Endodermal cell (in vitro differentiated cells): ENCODE measurements around the gene HSPA1B. TPM values are rescaled to one million over a fixed set of nuclear protein-coding genes. Genes with fewer than 3 reads are reported as not detected.
"Not testable (repeated sequence)": the region's sequence is repeated elsewhere in the genome, so short reads cannot be mapped to it uniquely, and the experiment has no call there.

Source experiments
- DNase-seq: peaks from one replicate; pipeline ENCODE4 v3.0.0-alpha.2; 2017
- H3K27ac ChIP-seq: 2 replicates; pipeline ENCODE4 v1.5.1; 2013; ENCODE audit warnings: mild to moderate bottlenecking, low read depth, low read length, moderate library complexity
- H3K27me3 ChIP-seq: 2 replicates; pipeline ENCODE4 v1.6.1; 2013; ENCODE audit warnings: mild to moderate bottlenecking, low read length, moderate library complexity; ENCODE audit not compliant: insufficient read depth, control insufficient read depth, poor library complexity, severe bottlenecking
- H3K36me3 ChIP-seq: 2 replicates; pipeline ENCODE4 v1.7.0; 2013; ENCODE audit warnings: mild to moderate bottlenecking, low read length, moderate library complexity; ENCODE audit not compliant: control insufficient read depth, insufficient read depth
- H3K4me1 ChIP-seq: one replicate; pipeline ENCODE4 v1.7.0; 2013; ENCODE audit warnings: low read length; ENCODE audit not compliant: control insufficient read depth, insufficient read depth
- H3K4me3 ChIP-seq: 2 replicates; pipeline ENCODE4 v1.5.1; 2013; ENCODE audit warnings: mild to moderate bottlenecking, low read length, moderate library complexity
- H3K9ac ChIP-seq: 2 replicates; pipeline ENCODE4 v1.6.1; 2013; ENCODE audit warnings: mild to moderate bottlenecking, low read length, moderate library complexity; ENCODE audit not compliant: poor library complexity, severe bottlenecking; ENCODE audit errors: extremely low read depth
- H3K9me3 ChIP-seq: 2 replicates; pipeline ENCODE4 v1.6.1; 2013; ENCODE audit warnings: mild to moderate bottlenecking, low read length, moderate library complexity; ENCODE audit not compliant: control insufficient read depth
- H3K27ac Mint-ChIP-seq: 2 replicates; pipeline ENCODE4 v1.8.0; 2020; ENCODE audit warnings: mixed read lengths
- H3K27me3 Mint-ChIP-seq: 2 replicates; pipeline ENCODE4 v1.8.0; 2021; ENCODE audit warnings: mild to moderate bottlenecking, mixed read lengths; ENCODE audit not compliant: insufficient read depth
- H3K36me3 Mint-ChIP-seq: 2 replicates; pipeline ENCODE4 v1.8.0; 2020; ENCODE audit warnings: low read depth, mixed read lengths
- H3K4me1 Mint-ChIP-seq: 2 replicates; pipeline ENCODE4 v1.8.0; 2020; ENCODE audit warnings: mixed read lengths
- H3K4me3 Mint-ChIP-seq: 2 replicates; pipeline ENCODE4 v1.8.0; 2020; ENCODE audit warnings: mild to moderate bottlenecking, moderate library complexity, mixed read lengths
- H3K9me3 Mint-ChIP-seq: 2 replicates; pipeline ENCODE4 v1.8.0; 2020; ENCODE audit warnings: mild to moderate bottlenecking, mixed read lengths
- WGBS, 2 experiments: methylation state at CpG; one replicate each; pipeline versions ENCODE4 v1.1.5 to v1.1.7; 2013; ENCODE audit warnings: missing lambda C conversion rate in 2 of 2, mixed read lengths in 1 of 2; ENCODE audit not compliant: insufficient coverage in 1 of 2, insufficient read length in 1 of 2; 5-methylcytosine and 5-hydroxymethylcytosine counted together
- total RNA-seq, 2 donors: library from RNA; stranded (reverse); fragmentation: NEBNext Ultra II Directional in 1 of 2; extraction: Animal tissue kit (Norgen Biotek cat#: 25700) in 1 of 2; gene quantifications; 2 replicates in 1 of 2; 3 replicates in 1 of 2; pipeline ENCODE4 v1.2.1, GENCODE V29; 2021
- TF ChIP-seq, protein P1 (sequence below): fragments of 200-600 bp; sonication (generic); conservative IDR thresholded peaks from 2 replicates; pipeline ENCODE4 v1.5.0; 2021; ENCODE audit warnings: antibody characterized with exemption, mild to moderate bottlenecking

HSPA1B gene
- total RNA-seq, 2 donors from 2014 or later: 61.8 to 83.9 TPM

DNA sequence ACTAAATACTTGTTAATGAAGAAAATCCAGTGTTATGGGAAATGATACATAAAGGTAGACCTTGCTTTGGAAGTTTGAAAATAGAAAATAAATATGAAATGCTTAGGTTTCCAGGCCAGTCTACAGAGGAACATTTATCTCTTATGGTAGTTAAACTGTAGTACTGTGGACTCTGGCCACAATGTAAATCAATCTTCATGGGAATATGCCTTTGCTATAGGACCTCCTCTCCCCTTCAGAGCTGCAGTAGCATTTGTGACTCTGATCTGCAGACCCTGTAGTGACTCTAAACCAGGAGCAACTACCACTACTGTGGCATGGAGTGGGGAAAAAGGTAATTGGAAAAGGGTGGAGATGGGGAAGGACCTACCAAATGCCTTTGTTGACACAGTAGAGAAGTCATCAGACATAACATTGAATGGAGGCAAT, 7.7 kb upstream of the HSPA1B start:
- TF ChIP-seq, protein P1, sequence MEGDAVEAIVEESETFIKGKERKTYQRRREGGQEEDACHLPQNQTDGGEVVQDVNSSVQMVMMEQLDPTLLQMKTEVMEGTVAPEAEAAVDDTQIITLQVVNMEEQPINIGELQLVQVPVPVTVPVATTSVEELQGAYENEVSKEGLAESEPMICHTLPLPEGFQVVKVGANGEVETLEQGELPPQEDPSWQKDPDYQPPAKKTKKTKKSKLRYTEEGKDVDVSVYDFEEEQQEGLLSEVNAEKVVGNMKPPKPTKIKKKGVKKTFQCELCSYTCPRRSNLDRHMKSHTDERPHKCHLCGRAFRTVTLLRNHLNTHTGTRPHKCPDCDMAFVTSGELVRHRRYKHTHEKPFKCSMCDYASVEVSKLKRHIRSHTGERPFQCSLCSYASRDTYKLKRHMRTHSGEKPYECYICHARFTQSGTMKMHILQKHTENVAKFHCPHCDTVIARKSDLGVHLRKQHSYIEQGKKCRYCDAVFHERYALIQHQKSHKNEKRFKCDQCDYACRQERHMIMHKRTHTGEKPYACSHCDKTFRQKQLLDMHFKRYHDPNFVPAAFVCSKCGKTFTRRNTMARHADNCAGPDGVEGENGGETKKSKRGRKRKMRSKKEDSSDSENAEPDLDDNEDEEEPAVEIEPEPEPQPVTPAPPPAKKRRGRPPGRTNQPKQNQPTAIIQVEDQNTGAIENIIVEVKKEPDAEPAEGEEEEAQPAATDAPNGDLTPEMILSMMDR: no peak
- peaks cover 3% of the 10 kb centered on the region for H3K27me3 Mint-ChIP-seq
- no peak overlapping the region for H3K4me3 ChIP-seq
- no peaks in the 10 kb centered on the region for H3K9me3 ChIP-seq
- no peak overlapping the region for H3K27ac Mint-ChIP-seq
- H3K36me3 Mint-ChIP-seq: peaks cover 3% of the 10 kb centered on the region
- H3K4me1 Mint-ChIP-seq: peaks cover 36% of the 10 kb centered on the region
- no peak overlapping the region for H3K9ac ChIP-seq
- no peaks in the 10 kb centered on the region for H3K36me3 ChIP-seq
- no peak overlapping the region for H3K4me3 Mint-ChIP-seq
- H3K27me3 ChIP-seq: no peaks in the 10 kb centered on the region
- peaks cover 13% of the 10 kb centered on the region for H3K9me3 Mint-ChIP-seq
- DNase-seq: no peak
- no peak overlapping the region for H3K27ac ChIP-seq
- no peaks in the 10 kb centered on the region for H3K4me1 ChIP-seq

- H3K9me3 Mint-ChIP-seq: peaks cover 13% of the 10 kb centered on the region
- H3K9me3 ChIP-seq, H3K4me3 ChIP-seq, H3K9ac ChIP-seq, H3K36me3 ChIP-seq, H3K27me3 Mint-ChIP-seq, H3K4me3 Mint-ChIP-seq, DNase-seq, H3K27me3 ChIP-seq, H3K4me1 ChIP-seq, H3K27ac Mint-ChIP-seq, H3K27ac ChIP-seq, H3K36me3 Mint-ChIP-seq: not testable (repeated sequence)
- H3K4me1 Mint-ChIP-seq: peaks cover 40% of the 10 kb centered on the region
- WGBS, 2 experiments: 95% methylated on average over 4 to 10 of the region's 10 CpGs
These were observed 7.1 kb upstream of the HSPA1B start for GRCh38 chr6:31820399-31820798.

DNA sequence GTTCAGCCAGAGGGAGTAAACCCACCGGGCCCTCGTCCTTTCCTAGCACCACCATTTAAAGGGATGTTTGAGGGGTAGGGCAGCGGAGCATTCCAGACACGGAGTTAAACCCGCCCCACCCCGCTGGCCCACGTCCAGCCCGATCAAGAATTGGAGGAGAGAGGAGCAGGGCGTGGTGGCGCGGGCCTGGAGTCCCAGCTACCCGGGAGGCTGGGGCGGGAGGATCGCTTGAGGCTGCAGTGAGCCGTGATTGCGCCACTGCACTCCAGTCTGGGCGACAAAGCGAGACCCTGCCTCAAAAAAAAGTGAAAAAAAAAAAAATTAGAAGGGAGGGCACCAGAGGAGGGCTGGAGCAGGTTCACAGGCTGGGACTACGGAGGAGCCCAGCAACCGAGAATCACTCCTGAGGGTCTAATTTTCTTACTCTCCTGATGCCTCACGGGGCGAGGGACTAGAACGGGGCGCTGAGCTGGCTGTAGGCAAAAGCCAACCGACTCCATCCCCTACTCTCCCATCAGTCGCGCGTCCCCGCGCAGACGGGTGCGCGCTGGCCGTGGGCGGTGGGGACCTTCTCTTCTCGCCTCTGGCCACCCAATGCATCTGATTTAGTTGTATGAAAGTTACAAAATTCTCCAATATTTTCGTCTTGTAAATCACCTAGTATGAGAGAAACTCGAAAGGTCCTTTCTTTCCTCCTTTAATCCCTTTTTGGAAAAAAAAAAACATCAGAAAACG, 6.1 kb upstream of the HSPA1B start:
- no peaks in the 10 kb centered on the region for H3K36me3 ChIP-seq
- peak overlapping the region; percentile 83 for H3K4me3 ChIP-seq
- TF ChIP-seq, protein P1: no peak
- no peaks in the 10 kb centered on the region for H3K27me3 ChIP-seq
- H3K27ac Mint-ChIP-seq: peak overlapping the region; percentile 99
- H3K4me1 Mint-ChIP-seq: peaks cover 46% of the 10 kb centered on the region
- no peaks in the 10 kb centered on the region for H3K4me1 ChIP-seq
- peaks cover 3% of the 10 kb centered on the region for H3K36me3 Mint-ChIP-seq
- peak overlapping the region; percentile 55 for H3K27ac ChIP-seq
- peak overlapping the region; percentile 64 for H3K9ac ChIP-seq
- H3K4me3 Mint-ChIP-seq: peak overlapping the region; percentile 79
- H3K9me3 ChIP-seq: no peaks in the 10 kb centered on the region
- peak; percentile 83 for DNase-seq
- peaks cover 3% of the 10 kb centered on the region for H3K27me3 Mint-ChIP-seq
- peaks cover 11% of the 10 kb centered on the region for H3K9me3 Mint-ChIP-seq
- 18 to 40% methylated on average over 12 to 39 of the region's 39 CpGs for WGBS, 2 experiments
